Erythroblast (primary cell): ENCODE measurements around the gene GRK2.

Source experiments
- GATA1 ChIP-seq: IDR thresholded peaks from 2 replicates; pipeline ENCODE4 v1.6.1; 2011; ENCODE audit warnings: low read depth, mild to moderate bottlenecking, control low read depth, low read length, moderate library complexity
- POLR2A ChIP-seq: IDR thresholded peaks from 2 replicates; pipeline ENCODE4 v1.6.1; 2011; ENCODE audit warnings: mild to moderate bottlenecking, low read length

DNA sequence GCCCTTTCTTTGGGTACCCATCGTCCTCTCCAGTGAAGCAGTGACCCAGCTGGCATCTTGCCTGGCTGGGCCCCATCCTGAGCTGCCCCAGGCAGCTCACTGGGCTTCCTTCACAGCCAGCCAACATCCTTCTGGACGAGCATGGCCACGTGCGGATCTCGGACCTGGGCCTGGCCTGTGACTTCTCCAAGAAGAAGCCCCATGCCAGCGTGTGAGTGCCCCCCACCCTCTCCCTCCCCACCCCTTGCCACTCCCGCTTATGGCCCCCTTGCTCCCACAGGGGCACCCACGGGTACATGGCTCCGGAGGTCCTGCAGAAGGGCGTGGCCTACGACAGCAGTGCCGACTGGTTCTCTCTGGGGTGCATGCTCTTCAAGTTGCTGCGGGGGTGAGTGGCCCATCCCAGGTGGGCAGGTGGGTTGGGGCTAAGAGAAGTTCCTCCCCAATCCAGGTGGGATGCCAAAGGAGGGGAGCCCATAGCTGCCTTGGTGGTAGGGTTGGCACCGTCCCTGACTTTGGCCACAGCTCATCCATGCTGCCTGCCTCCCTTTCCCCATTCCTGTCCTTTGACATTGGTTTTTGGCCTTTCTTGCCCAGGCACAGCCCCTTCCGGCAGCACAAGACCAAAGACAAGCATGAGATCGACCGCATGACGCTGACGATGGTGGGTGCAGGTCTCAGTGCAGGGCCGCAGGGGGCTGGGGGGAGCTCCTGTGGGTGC, 16.0 kb downstream of the GRK2 start:
- TF ChIP-seq POLR2A (no peak), GATA1 (no peak)
